ENCODE results near the gene KIAA1217. TPM values are rescaled to one million over a fixed set of nuclear protein-coding genes. Genes with fewer than 3 reads are reported as not detected.
A peak's percentile ranks its signal among the peaks of the same experiment; 100 is the strongest.

Gene KIAA1217
- total and polyA plus RNA-seq, 8 donors, result 11.9 to 36.7 (median 19.8) TPM

DNA sequence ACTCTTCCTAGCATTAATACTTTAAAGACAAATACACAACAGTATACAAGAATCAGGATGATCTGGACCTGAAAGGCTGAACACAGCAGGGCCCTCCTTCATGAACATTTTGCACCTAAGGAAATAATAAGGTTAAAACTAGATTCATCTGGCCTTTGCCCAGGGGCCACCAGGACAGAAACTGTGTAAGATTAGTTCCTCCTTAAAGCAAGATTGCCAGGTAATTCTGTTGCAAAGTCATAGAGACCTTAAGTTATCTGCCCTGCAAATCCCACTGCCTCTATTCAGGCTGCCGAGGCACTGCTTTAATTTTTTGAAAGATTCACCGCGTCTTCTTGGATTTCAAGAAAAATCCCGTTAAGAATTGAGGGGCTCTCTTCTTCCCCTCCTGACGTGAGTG is 1.6 kb upstream of the KIAA1217 start:
- H3K36me3 ChIP-seq, result no peaks in the 10 kb centered on the region
- H3K4me1 ChIP-seq, result peaks cover 0 to 6% (median 6%) of the 10 kb centered on the region in 3 donors
- peak overlapping the region; percentile 65 to 92 (median 81) for H3K27ac ChIP-seq
- intact Hi-C loops (cut with DNase I), result no loop called here
- FAIRE-seq (no peak), ATAC-seq (no peak), DNase-seq (no peak)
- TF ChIP-seq, protein P1, sequence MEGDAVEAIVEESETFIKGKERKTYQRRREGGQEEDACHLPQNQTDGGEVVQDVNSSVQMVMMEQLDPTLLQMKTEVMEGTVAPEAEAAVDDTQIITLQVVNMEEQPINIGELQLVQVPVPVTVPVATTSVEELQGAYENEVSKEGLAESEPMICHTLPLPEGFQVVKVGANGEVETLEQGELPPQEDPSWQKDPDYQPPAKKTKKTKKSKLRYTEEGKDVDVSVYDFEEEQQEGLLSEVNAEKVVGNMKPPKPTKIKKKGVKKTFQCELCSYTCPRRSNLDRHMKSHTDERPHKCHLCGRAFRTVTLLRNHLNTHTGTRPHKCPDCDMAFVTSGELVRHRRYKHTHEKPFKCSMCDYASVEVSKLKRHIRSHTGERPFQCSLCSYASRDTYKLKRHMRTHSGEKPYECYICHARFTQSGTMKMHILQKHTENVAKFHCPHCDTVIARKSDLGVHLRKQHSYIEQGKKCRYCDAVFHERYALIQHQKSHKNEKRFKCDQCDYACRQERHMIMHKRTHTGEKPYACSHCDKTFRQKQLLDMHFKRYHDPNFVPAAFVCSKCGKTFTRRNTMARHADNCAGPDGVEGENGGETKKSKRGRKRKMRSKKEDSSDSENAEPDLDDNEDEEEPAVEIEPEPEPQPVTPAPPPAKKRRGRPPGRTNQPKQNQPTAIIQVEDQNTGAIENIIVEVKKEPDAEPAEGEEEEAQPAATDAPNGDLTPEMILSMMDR (IDR thresholded peaks at IDR 0.05), result no peak
- no peak overlapping the region for H3K4me3 ChIP-seq
- no peaks in the 10 kb centered on the region for H3K27me3 ChIP-seq
- H3K9me3 ChIP-seq, result no peaks in the 10 kb centered on the region
- 36 to 46% methylated on average over 5 of the region's 5 CpGs for WGBS, 2 donors

DNA sequence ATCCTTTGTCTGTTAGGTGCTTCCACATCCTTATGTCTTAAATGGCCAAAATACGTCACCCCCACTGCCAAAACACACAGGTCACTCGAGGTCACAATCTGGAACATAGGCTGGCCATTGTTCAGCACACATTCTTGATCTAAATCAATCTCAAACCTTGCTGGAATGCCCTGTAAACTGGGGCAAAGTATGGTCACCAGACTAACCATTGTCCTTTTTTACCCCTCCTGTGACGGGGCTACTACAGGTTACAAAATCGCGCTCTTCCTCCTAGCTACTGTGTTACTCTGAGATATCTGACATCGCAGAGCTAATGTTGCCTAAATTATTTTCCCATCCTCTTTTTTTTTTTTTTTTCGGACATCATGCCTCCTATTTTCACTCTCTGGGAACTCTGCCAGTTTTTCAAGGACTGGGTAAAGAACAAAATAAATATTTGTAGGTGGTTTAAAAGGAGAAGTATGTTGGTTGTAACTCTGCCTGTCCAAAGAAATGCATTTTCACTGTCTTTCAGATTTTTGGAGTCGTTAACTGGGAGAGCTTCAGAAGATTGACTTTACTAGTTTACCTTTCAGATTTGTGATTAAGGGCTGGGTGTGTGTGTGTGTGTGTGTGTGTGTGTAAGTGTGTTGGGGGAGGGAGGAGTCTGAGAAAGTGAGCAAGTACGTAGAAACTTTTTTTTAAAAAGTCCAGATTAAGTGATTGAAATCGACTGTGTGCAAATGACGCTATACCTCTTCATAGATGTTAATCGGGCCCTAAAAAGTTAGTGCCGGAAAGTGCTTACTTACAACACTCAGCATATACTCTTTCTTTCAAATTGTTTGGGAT is 942 bp upstream of the KIAA1217 start:
- peak; percentile 51 to 72 (median 58) for ATAC-seq
- Histone ChIP-seq H3K36me3 (no peaks in the 10 kb centered on the region), H3K4me3 (peak overlapping the region in 3 of 4 donors; percentile 46 to 59 (median 58)), H3K9me3 (no peaks in the 10 kb centered on the region), H3K27ac (peak overlapping the region; percentile 65 to 92 (median 86)), H3K4me1 (peaks cover 0 to 6% (median 6%) of the 10 kb centered on the region in 3 donors), H3K27me3 (no peaks in the 10 kb centered on the region)
- WGBS, 2 donors, result 9 to 10% methylated on average over 13 of the region's 13 CpGs
- FAIRE-seq, result no peak
- TF ChIP-seq, protein P1 (IDR thresholded peaks at IDR 0.05), result no peak
- DNase-seq, result peak in 4 of 6 donors; percentile 42 to 68 (median 54)
- intact Hi-C loops (cut with DNase I), result no loop called here

DNA sequence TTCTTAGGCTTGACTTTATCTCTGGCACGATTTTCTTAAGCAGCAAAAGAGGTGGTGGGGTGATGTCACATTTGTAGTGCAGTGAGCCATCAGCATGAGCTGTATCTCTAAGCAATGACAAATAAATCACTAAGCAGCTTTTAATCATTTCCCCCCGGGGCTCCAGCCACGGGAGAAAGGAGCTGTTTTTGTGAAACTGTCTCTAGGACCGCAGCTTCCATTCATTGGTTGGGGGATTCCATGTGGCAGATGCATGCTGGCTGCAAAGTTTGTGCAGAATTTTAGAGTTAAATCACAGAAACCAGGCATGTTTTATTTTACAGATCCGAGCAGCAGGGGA is 464 bp downstream of the KIAA1217 start:
- Histone ChIP-seq H3K36me3 (no peaks in the 10 kb centered on the region), H3K9me3 (no peaks in the 10 kb centered on the region), H3K4me3 (peak overlapping the region; percentile 28 to 59 (median 52)), H3K27ac (peak overlapping the region; percentile 65 to 92 (median 86)), H3K27me3 (no peaks in the 10 kb centered on the region), H3K4me1 (peaks cover 0 to 6% (median 6%) of the 10 kb centered on the region in 3 donors)
- DNase-seq (no peak), FAIRE-seq (no peak), ATAC-seq (peak; percentile 1 to 26 (median 4))
- WGBS, 2 donors, result 1 to 2% methylated on average over 5 of the region's 5 CpGs
- TF ChIP-seq, protein P1 (IDR thresholded peaks at IDR 0.05), result no peak
- intact Hi-C loops (cut with DNase I), result no loop called here

DNA sequence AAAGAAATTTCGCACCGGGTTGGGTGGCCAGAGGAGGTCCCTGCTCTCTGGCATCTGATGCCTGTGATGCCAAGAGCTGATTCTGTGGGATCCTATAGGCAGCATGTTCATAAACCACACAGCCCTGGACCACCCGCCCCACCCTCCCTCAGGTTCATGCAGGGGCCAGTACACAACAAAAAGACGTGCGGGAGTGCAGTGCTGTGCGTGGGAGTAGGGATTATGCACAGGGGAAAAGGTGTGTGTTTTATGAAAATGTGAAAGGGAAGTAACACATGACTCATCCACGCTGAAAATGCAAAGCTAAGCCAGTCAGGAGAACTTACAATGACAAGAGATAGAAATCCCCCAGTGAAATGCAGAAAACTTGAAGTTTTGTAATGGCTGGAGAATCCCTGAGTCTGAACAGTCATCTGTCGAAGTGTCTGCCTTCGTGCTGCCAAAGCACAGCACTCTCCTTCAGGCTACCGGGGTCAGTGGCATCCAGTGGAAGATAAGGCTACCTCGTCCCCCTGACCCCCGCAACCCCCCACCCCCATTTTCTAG is 1.1 kb downstream of the KIAA1217 start:
- Histone ChIP-seq H3K9me3 (no peaks in the 10 kb centered on the region), H3K27ac (peak overlapping the region in 3 of 4 donors; percentile 83 to 92 (median 89)), H3K27me3 (no peaks in the 10 kb centered on the region), H3K4me3 (peak overlapping the region; percentile 28 to 59 (median 52)), H3K4me1 (peaks cover 5 to 12% (median 9%) of the 10 kb centered on the region in 3 donors), H3K36me3 (no peaks in the 10 kb centered on the region)
- ATAC-seq (peak in 2 of 4 donors; percentile 28 to 33), FAIRE-seq (no peak), DNase-seq (peak in 1 of 6 donors; percentile 25)
- WGBS, 2 donors, result 14 to 16% methylated on average over 12 of the region's 12 CpGs
- TF ChIP-seq, protein P1 (IDR thresholded peaks at IDR 0.05), result no peak
- intact Hi-C loops (cut with DNase I), result loop anchor here in 1 of 3 donors (10.0 kb wide), 1 partner anchor 145 kb away; no protein-coding TSS in a partner anchor
